GM23248 (cell line): ENCODE results near the gene GABBR2. TPM values are rescaled to one million over a fixed set of nuclear protein-coding genes. Genes with fewer than 3 reads are reported as not detected.

Experiments used
- DNase-seq: peaks from one replicate; pipeline ENCODE4 v3.0.0-alpha.2; 2015
- H2AFZ ChIP-seq: fragments of 200-600 bp; sonication (generic); 2 replicates; pipeline ENCODE4 v1.6.1; 2016; ENCODE audit warnings: antibody characterized with exemption
- H3F3A ChIP-seq: fragments of 200-600 bp; sonication (generic); 2 replicates; pipeline ENCODE4 v1.6.1; 2016; ENCODE audit warnings: mild to moderate bottlenecking, antibody characterized with exemption, mixed run types; ENCODE audit not compliant: insufficient read depth
- H3K27ac ChIP-seq: fragments of 200-600 bp; sonication (generic); 2 replicates; pipeline ENCODE4 v1.5.1; 2016; ENCODE audit warnings: mild to moderate bottlenecking
- H3K27me3 ChIP-seq: fragments of 200-600 bp; sonication (generic); replicated peaks from 2 replicates; pipeline ENCODE4 v1.6.1; 2016; ENCODE audit warnings: mild to moderate bottlenecking; ENCODE audit not compliant: insufficient read depth
- H3K36me3 ChIP-seq: fragments of 200-600 bp; sonication (generic); 2 replicates; pipeline ENCODE4 v1.6.1; 2016; ENCODE audit warnings: low read depth, mild to moderate bottlenecking
- H3K4me1 ChIP-seq: fragments of 200-600 bp; sonication (generic); 2 replicates; pipeline ENCODE4 v1.6.1; 2016; ENCODE audit warnings: mild to moderate bottlenecking; ENCODE audit not compliant: insufficient read depth
- H3K4me2 ChIP-seq: fragments of 200-600 bp; sonication (generic); one replicate; pipeline ENCODE4 v1.6.1; 2016; ENCODE audit warnings: mild to moderate bottlenecking; ENCODE audit not compliant: unreplicated experiment
- H3K4me3 ChIP-seq: fragments of 200-600 bp; sonication (generic); 2 replicates; pipeline ENCODE4 v1.5.1; 2016; ENCODE audit warnings: mild to moderate bottlenecking
- H3K79me2 ChIP-seq: fragments of 200-600 bp; sonication (generic); 2 replicates; pipeline ENCODE4 v1.6.1; 2016; ENCODE audit warnings: mild to moderate bottlenecking; ENCODE audit not compliant: insufficient read depth
- H3K9ac ChIP-seq: fragments of 200-600 bp; sonication (generic); 2 replicates; pipeline ENCODE4 v1.6.1; 2016; ENCODE audit warnings: mild to moderate bottlenecking
- H3K9me2 ChIP-seq: fragments of 200-600 bp; sonication (generic); 2 replicates; pipeline ENCODE4 v1.6.1; 2016; ENCODE audit warnings: mixed run types, mild to moderate bottlenecking, moderate library complexity; ENCODE audit not compliant: insufficient read depth
- H3K9me3 ChIP-seq: fragments of 200-600 bp; sonication (generic); one replicate; pipeline ENCODE4 v1.6.1; 2017; ENCODE audit warnings: low read depth
- H4K20me1 ChIP-seq: fragments of 200-600 bp; sonication (generic); 2 replicates; pipeline ENCODE4 v1.6.0; 2016; ENCODE audit not compliant: insufficient read depth
- EZH2 ChIP-seq: fragments of 200-600 bp; sonication (generic); IDR thresholded peaks from 2 replicates; pipeline ENCODE4 v1.6.1; 2018; ENCODE audit warnings: antibody characterized with exemption, mild to moderate bottlenecking; ENCODE audit not compliant: insufficient read depth, poor library complexity, severe bottlenecking
- EZH2phosphoT487 ChIP-seq: fragments of 200-600 bp; sonication (generic); IDR thresholded peaks from 2 replicates; pipeline ENCODE4 v1.6.1; 2018; ENCODE audit warnings: antibody characterized with exemption, moderate library complexity, mild to moderate bottlenecking, low read depth; ENCODE audit not compliant: insufficient read depth
- WGBS, 2 experiments: methylation state at CpG; one replicate each; pipeline ENCODE4 v1.1.6; 2015 to 2017; ENCODE audit warnings: low lambda C conversion rate in 2 of 2, low coverage in 1 of 2; ENCODE audit errors: missing lambda C conversion rate in 2 of 2; 5-methylcytosine and 5-hydroxymethylcytosine counted together
- in situ Hi-C: fragments of 300-500 bp; cut with MboI; formaldehyde crosslinking; loops from 2 replicates; pipeline ENCODE4 v1.15.0; 2020
- polyA plus RNA-seq: library from polyadenylated mRNA; unstranded; fragments of >200 nt; fragmentation: Nextera tagmentation; extraction: Ambion mirVana; gene quantifications from 2 replicates; pipeline ENCODE4 v1.2.1, GENCODE V29; 2016
- total RNA-seq: library from RNA; depleted of rRNA; stranded (reverse); fragments of >200 nt; shearing (Covaris generic); gene quantifications from 2 replicates; pipeline ENCODE4 v1.2.3, GENCODE V29; 2014

GABBR2 gene
- total and polyA plus RNA-seq, 2 experiments from 2014 or later: 7.5 to 13.4 TPM

- no peaks in the 10 kb centered on the region for H3K9me3 ChIP-seq
- WGBS, 2 experiments: 95 to 97% methylated on average over 1 of the region's 1 CpG
- H3K4me2 ChIP-seq: no peak overlapping the region
- DNase-seq: no peak
- in situ Hi-C loops: no loop called here
- no peaks in the 10 kb centered on the region for H3K79me2 ChIP-seq
- no peak overlapping the region for H3K27ac ChIP-seq
- H3K4me3 ChIP-seq: no peak overlapping the region
- peaks cover 23% of the 10 kb centered on the region for H3K27me3 ChIP-seq
- H2AFZ ChIP-seq: no peak overlapping the region
- no peaks in the 10 kb centered on the region for H3K36me3 ChIP-seq
- no peaks in the 10 kb centered on the region for H3K4me1 ChIP-seq
- H3F3A ChIP-seq: no peaks in the 10 kb centered on the region
- no peak for TF ChIP-seq EZH2
- no peak for TF ChIP-seq EZH2phosphoT487
- H4K20me1 ChIP-seq: no peaks in the 10 kb centered on the region
- no peaks in the 10 kb centered on the region for H3K9me2 ChIP-seq
- no peak overlapping the region for H3K9ac ChIP-seq
Measured at GRCh38 chr9:98281281-98281680, 427.5 kb downstream of the GABBR2 start.

GRCh38 chr9:98280574-98280973 is 428.2 kb downstream of the GABBR2 start:
- 45 to 46% methylated on average over 6 of the region's 6 CpGs for WGBS, 2 experiments
- H3K27me3 ChIP-seq: peaks cover 28% of the 10 kb centered on the region
- H3F3A ChIP-seq: no peaks in the 10 kb centered on the region
- H3K4me1 ChIP-seq: no peaks in the 10 kb centered on the region
- no peaks in the 10 kb centered on the region for H3K36me3 ChIP-seq
- H4K20me1 ChIP-seq: no peaks in the 10 kb centered on the region
- no peaks in the 10 kb centered on the region for H3K79me2 ChIP-seq
- H2AFZ ChIP-seq: no peak overlapping the region
- TF ChIP-seq EZH2phosphoT487: no peak
- TF ChIP-seq EZH2: no peak
- no peaks in the 10 kb centered on the region for H3K9me2 ChIP-seq
- H3K9me3 ChIP-seq: no peaks in the 10 kb centered on the region
- in situ Hi-C loops: no loop called here
- no peak overlapping the region for H3K4me3 ChIP-seq
- DNase-seq: no peak
- no peak overlapping the region for H3K4me2 ChIP-seq
- no peak overlapping the region for H3K9ac ChIP-seq
- H3K27ac ChIP-seq: no peak overlapping the region

GRCh38 chr9:98280162-98280561 is 428.6 kb downstream of the GABBR2 start:
- no peak overlapping the region for H2AFZ ChIP-seq
- H3K4me1 ChIP-seq: no peaks in the 10 kb centered on the region
- no peak for TF ChIP-seq EZH2
- no peak for TF ChIP-seq EZH2phosphoT487
- in situ Hi-C loops: no loop called here
- H3K79me2 ChIP-seq: no peaks in the 10 kb centered on the region
- H3K27ac ChIP-seq: no peak overlapping the region
- H3K9me2 ChIP-seq: no peaks in the 10 kb centered on the region
- no peaks in the 10 kb centered on the region for H4K20me1 ChIP-seq
- H3K27me3 ChIP-seq: peaks cover 28% of the 10 kb centered on the region
- no peak for DNase-seq
- 44 to 45% methylated on average over 2 of the region's 2 CpGs for WGBS, 2 experiments
- H3K4me3 ChIP-seq: no peak overlapping the region
- H3F3A ChIP-seq: no peaks in the 10 kb centered on the region
- no peak overlapping the region for H3K4me2 ChIP-seq
- H3K9ac ChIP-seq: no peak overlapping the region
- no peaks in the 10 kb centered on the region for H3K9me3 ChIP-seq
- no peaks in the 10 kb centered on the region for H3K36me3 ChIP-seq

- Histone ChIP-seq H3K4me1 (no peaks in the 10 kb centered on the region), H3K36me3 (no peaks in the 10 kb centered on the region), H2AFZ (no peak overlapping the region), H3K4me3 (no peak overlapping the region), H3K4me2 (no peak overlapping the region), H3K79me2 (no peaks in the 10 kb centered on the region), H3K9ac (no peak overlapping the region), H3K9me2 (no peaks in the 10 kb centered on the region), H3K27me3 (peaks cover 28% of the 10 kb centered on the region), H3F3A (no peaks in the 10 kb centered on the region), H3K27ac (no peak overlapping the region), H4K20me1 (no peaks in the 10 kb centered on the region), H3K9me3 (no peaks in the 10 kb centered on the region)
- DNase-seq: no peak
- in situ Hi-C loops: no loop called here
- TF ChIP-seq EZH2: no peak
- no peak for TF ChIP-seq EZH2phosphoT487
- WGBS, 2 experiments: 65 to 68% methylated on average over 10 of the region's 10 CpGs
Measured at GRCh38 chr9:98276907-98277469, 431.7 kb downstream of the GABBR2 start.

DNA sequence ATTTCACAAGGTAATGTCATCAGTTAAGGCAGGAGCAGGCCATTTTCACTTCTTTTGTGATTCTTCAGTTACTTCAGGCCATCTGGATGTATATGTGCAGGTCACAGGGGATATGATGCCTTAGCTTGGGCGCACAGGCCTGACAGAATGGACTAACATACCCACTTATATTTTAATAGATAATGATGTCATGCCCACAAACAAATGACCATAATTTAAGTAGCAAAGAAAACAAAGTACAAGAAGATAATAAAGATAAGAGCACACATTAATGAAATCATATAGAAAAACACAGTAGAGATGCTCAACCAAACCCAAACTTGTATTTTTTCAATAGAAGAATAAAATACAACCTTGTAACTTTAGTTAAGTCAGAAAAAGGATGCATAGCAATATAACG is 433.6 kb downstream of the GABBR2 start:
- H3F3A ChIP-seq: no peaks in the 10 kb centered on the region
- H3K4me3 ChIP-seq: no peak overlapping the region
- H3K4me1 ChIP-seq: no peaks in the 10 kb centered on the region
- H3K79me2 ChIP-seq: no peaks in the 10 kb centered on the region
- no peaks in the 10 kb centered on the region for H3K9me3 ChIP-seq
- H3K9me2 ChIP-seq: no peaks in the 10 kb centered on the region
- H3K9ac ChIP-seq: no peak overlapping the region
- TF ChIP-seq EZH2phosphoT487: no peak
- no peak for TF ChIP-seq EZH2
- H3K4me2 ChIP-seq: no peak overlapping the region
- DNase-seq: no peak
- H3K27me3 ChIP-seq: peaks cover 28% of the 10 kb centered on the region
- no peaks in the 10 kb centered on the region for H3K36me3 ChIP-seq
- no peak overlapping the region for H3K27ac ChIP-seq
- no peak overlapping the region for H2AFZ ChIP-seq
- 77 to 79% methylated on average over 2 of the region's 2 CpGs for WGBS, 2 experiments
- H4K20me1 ChIP-seq: no peaks in the 10 kb centered on the region
- in situ Hi-C loops: no loop called here
